Measurements from ENCODE around the gene SLC7A8.
A peak's percentile ranks its signal among the peaks of the same experiment; 100 is the strongest.

Gene SLC7A8

GRCh38 chr14:23128969-23129758, 54.3 kb downstream of the SLC7A8 start:
- no peak for DNase-seq

DNA sequence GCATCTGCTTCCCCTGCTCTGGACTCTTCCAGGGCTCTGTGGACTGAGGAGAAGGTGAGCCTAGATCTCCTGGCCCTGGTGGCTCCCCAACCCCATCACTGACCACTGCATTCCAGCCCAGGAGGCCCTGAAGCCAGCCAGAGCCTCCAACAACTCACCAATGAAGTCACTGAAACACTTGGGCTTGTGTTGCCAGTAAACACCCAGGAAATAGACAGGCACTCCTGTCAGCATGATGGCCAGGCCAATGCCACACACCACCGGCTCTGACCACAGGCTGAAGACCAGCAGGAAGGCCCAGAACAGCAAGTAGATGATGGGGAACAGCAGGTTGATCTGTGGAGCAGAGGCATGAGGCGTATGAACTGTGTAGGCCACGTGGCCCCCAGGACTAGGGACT, 55.6 kb downstream of the SLC7A8 start:
- no peak for DNase-seq

- no peak for DNase-seq
Measured at GRCh38 chr14:23126548-23127278, 56.7 kb downstream of the SLC7A8 start.

DNA sequence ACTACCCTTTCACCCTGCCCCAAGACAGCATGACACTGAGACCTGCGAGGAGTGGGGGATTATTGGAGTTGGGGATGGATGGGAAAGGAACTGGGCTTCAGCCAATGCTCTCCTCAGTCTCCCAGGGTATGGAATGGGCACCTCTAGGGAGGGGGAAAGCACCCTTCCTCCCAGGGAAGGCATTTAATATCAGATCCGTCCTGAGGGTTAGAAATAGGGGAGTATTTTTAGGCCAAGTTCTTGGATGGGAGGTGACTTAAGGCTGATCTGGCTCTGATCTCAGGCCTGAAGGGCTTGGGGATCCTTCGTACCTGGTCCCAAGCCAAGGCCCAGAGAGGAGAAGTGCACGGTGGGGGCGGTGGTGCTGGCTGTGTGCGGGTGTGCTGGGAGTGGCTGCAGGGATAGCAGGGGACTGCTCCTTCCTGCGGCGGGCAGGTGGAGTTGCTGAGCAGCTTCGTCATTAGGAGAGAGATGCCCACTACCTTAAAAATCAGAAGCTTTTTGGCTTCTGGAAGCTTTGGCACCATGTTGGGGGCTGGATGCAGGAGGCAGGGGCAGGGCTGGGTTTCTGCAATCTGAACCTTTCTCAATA, 57.4 kb downstream of the SLC7A8 start:
- no peak for DNase-seq

DNA sequence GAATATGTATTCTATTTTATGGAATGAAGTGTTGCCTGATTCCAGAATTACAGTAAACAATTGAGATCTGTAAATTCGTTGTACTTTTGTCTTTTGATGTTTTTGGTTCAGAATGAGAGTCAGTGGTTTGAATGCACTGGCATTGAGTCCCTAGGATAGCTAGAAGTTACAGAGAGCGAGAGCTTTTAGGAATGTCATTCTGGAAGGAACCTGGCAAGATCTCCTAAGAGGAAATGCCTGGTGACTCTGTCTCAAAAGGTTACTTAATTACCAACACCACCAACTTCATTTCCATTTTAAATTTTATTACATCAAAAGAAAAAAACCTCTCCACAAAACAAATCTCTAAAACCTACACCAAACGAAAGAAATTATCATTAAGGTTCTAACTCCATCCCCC, 58.4 kb downstream of the SLC7A8 start:
- DNase-seq = no peak

DNA sequence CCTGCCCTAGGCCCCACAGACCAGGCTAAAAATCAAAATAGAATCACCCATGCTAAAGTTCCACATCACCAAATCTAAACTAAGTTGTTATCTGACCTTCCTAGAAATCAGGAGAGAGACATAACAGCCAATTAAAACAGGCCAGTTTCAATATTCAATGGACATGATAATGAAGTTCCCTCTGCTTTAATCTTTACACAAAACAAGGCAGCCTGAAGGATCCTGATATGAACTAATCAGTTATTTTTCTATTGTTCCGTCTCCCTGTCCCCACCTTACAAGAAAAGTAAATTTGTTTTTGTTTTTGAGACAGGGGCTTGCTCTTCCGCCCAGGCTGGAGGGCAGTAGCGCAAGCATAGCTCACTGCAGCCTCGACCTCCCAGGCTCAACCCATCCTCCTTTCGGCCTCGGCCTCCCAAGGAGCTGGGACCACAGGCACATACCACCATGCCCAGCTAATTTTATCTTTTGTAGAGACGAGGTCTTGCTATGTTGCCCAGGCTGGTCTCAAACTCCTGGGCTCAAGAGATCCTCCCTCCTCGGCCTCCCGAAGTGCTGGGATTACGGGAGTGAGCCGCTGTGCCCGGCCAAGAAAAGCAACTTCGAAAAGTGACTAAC, 59.0 kb downstream of the SLC7A8 start:
- DNase-seq = no peak

DNA sequence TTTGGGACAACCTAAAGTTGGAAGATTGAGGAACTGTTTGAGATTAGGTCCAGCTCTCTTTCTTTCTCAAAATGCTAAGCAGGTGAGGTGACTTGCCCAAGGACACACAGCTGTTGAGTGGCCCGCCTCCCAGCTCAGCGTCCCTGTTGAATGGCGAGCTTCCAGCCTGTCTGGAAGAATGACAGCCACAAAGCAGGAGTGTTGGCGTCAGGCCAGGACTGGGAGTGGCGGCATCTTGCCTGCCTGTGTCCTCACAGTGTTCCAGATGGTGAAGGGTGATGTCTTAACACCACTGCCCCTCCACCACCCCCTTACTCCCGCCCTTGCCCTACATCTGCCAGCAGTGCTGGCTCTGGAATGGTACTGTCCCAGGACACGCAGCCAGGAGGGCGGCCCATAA, 60.0 kb downstream of the SLC7A8 start:
- DNase-seq = no peak

DNA sequence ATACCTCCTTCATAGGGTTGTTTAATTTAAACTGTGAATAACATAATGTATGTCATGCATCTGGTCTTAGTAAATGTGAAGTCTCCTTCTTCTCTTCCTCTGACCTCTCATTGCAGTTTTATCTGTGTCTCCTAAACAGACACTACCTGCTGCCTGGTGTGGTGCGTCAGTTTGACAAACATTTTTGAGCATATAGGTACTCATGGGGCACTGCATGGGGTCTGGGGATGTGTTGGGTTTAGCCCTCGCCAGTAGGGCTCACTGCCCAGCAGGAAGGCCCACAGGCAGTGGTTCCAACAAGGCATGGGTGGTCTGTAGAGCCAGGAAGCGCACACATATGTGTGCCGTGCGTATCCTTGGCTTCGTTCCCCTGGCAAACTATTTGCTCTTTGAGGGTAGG, 61.4 kb downstream of the SLC7A8 start:
- no peak for DNase-seq

DNA sequence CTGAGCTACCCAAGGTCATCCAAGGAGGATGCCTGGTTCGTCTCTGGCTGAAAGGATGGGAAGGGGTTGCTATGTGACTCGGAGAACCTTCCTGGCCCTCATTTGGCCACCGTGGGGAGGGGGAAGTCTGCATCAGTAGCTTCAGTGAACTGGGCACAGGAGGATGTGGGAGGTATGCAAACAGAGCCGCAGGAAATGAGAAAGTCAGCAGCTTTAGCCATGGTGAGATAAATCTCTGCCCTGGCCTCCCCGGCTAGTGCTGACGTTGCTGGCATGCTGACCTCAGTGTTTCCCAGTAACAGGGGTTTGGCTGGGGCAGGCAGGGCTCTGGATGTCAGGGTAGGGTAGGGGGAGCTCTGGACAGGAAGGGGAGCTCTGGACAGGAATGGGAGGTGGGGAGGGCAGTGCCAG, 62.1 kb downstream of the SLC7A8 start:
- no peak for DNase-seq

GRCh38 chr14:23120541-23121251, 62.8 kb downstream of the SLC7A8 start:
- peak; percentile 82 for DNase-seq

GRCh38 chr14:23119363-23120327, 63.8 kb downstream of the SLC7A8 start:
- no peak for DNase-seq

- DNase-seq = no peak
Measured at GRCh38 chr14:23118506-23119362, 64.7 kb downstream of the SLC7A8 start, which contains the start of gene CEBPE. CEBPE (minus strand) TSS chr14:23119255; CDS start chr14:23119091, 164 bp downstream.

DNA sequence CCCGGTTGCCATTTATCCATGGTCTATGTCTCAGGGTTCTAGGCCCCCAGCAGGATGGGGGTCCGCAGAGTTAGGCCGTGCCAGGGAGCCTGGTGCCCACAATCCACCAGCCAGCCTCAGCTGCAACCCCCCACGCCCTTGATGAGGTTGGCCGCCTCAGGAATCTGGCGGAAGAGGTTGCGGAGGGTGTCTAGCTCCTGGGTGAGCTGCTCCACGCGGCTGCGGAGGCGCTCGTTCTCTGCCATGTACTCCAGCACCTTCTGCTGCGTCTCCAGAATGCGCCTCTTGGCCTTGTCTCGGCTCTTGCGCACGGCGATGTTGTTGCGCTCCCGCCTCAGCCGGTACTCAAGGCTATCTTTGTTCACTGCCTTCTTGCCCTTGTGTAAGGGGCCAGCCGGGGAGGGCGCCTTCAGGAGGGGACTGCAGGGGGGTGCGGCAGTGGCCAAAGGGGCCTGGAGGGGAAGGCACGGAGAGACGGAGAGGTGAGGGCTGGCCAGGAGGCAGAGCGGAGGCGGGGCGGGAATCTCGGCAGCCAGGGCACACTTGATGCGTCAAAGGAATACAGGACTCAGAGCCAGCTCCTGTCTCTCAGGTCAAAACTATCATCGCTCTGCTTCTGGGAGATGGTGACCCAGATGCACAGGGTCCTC, 66.0 kb downstream of the SLC7A8 start:
- DNase-seq = no peak

- no peak for DNase-seq
Measured at GRCh38 chr14:23115918-23116317, 67.5 kb downstream of the SLC7A8 start.

DNA sequence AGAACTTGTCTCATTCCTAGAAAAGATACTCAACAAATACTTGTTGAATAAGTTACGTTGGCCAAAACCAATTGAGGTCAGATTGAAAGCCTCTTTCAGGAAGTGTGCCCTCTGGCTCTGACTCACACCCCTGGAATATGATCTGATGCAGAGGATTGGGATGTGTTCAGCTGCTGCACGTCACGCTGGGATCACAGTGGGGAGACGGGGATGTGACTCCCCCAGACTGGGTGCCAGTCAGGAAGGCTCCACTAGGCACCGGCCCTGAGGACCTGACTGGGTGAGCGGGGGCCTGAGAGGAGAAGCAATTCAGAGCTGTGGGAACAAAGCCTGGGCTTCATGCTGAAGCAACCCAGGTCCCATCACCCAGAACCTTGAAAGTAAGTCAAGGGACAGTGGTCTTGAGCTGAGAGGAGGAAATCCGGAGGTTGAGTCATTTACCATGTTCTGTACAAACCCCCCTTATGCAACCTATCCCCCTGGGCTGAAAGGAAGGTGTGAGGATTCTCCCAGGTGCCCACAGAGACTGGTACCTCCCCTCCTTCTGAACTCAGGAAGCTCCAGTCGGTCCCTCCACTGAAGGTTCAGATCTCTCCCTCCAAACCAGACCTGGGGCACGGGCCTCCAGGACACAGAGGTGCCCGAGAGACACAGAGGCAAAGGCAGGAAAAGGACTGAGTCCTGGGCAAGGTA, 68.3 kb downstream of the SLC7A8 start:
- peak; percentile 90 for DNase-seq

GRCh38 chr14:23114669-23115038, 68.8 kb downstream of the SLC7A8 start:
- no peak for DNase-seq

- no peak for DNase-seq
Measured at GRCh38 chr14:23114120-23114458, 69.4 kb downstream of the SLC7A8 start.

DNA sequence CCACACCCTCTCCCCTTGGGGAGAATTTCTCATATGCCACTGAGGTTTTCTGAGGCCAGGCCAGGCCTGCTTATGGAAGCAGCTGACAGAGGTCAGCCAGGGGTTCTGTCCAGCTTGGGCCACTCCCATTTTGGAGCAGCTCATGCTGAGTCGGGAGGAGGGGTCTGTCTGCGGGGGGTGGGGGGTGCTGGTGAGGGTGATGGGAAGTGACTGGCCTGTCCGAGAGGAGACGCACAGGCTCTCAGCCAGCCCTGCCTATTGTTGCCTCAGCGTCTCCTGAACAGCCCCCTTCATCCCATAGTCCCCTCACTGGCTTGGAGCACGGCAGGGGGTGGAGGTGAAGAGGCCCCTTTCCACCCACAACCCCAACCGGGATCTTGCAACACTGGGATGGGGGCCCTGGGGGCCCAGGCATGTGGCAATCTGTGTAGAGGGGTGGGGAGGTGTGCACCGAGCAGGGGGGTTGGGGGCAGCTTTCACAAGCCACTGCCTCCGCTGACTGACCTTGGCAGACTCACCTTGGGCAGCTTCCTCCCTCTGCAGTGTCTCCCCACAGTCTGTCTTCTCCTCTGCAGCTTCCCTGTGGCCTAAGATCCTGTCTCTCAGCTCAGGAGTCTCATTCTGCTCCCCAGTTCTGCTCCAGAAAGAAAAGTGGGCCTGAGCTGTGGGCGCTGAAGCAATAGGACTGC, 69.9 kb downstream of the SLC7A8 start:
- DNase-seq = no peak
